KOPT-K1 (cell line): ENCODE measurements around the gene SLC7A6.

Source experiments
- H3K27ac ChIP-seq: fragments of 200-600 bp; sonication (generic); 2 replicates; pipeline ENCODE4 v1.5.1; 2016; ENCODE audit warnings: antibody characterized with exemption, mild to moderate bottlenecking, low read depth, low read length; ENCODE audit not compliant: poor library complexity, severe bottlenecking
- H3K36me3 ChIP-seq: fragments of 200-600 bp; sonication (generic); 2 replicates; pipeline ENCODE4 v1.5.1; 2017; ENCODE audit warnings: antibody characterized with exemption, mild to moderate bottlenecking, low read length, moderate library complexity; ENCODE audit not compliant: insufficient read depth
- H3K9me3 ChIP-seq: fragments of 200-600 bp; sonication (generic); 2 replicates; pipeline ENCODE4 v1.5.1; 2017; ENCODE audit warnings: antibody characterized with exemption, low read length, mild to moderate bottlenecking; ENCODE audit not compliant: insufficient read depth, poor library complexity, severe bottlenecking

SLC7A6 gene

GRCh38 chr16:68264128-68265077 lies at the start of gene SLC7A6:
Gene SLC7A6, plus strand, starts transcription at chr16:68264526. Its CDS starts 10,201 bp downstream, at chr16:68274727.
- Histone ChIP-seq H3K9me3 (no peaks in the 10 kb centered on the region), H3K27ac (peak within 1 kb of the TSS; percentile 57), H3K36me3 (0 out of 2 replicates have a peak, but pooled peaks cover 4% of the 10 kb centered on the region)

- Histone ChIP-seq H3K9me3 (no peaks in the 10 kb centered on the region), H3K36me3 (peaks cover 52% of the 10 kb centered on the region), H3K27ac (no peak overlapping the region)
Measured at GRCh38 chr16:68214726-68215125, 49.6 kb upstream of the SLC7A6 start.

GRCh38 chr16:68215302-68215701 lies 49.0 kb upstream of the SLC7A6 start:
- Histone ChIP-seq H3K9me3 (no peaks in the 10 kb centered on the region), H3K27ac (no peak overlapping the region), H3K36me3 (peaks cover 55% of the 10 kb centered on the region)

GRCh38 chr16:68216240-68216639 lies 48.1 kb upstream of the SLC7A6 start:
- H3K27ac ChIP-seq, result no peak overlapping the region
- H3K36me3 ChIP-seq, result peaks cover 59% of the 10 kb centered on the region
- H3K9me3 ChIP-seq, result no peaks in the 10 kb centered on the region

- Histone ChIP-seq H3K36me3 (peaks cover 68% of the 10 kb centered on the region), H3K27ac (no peak overlapping the region), H3K9me3 (no peaks in the 10 kb centered on the region)
Measured at GRCh38 chr16:68217506-68217905, 46.8 kb upstream of the SLC7A6 start.

GRCh38 chr16:68219725-68220351 lies 44.5 kb upstream of the SLC7A6 start:
- Histone ChIP-seq H3K9me3 (no peaks in the 10 kb centered on the region), H3K36me3 (peaks cover 65% of the 10 kb centered on the region), H3K27ac (no peak overlapping the region)

- no peaks in the 10 kb centered on the region for H3K9me3 ChIP-seq
- H3K36me3 ChIP-seq, result peaks cover 64% of the 10 kb centered on the region
- no peak overlapping the region for H3K27ac ChIP-seq
Measured at GRCh38 chr16:68223072-68223471, 41.3 kb upstream of the SLC7A6 start.

- Histone ChIP-seq H3K9me3 (no peaks in the 10 kb centered on the region), H3K27ac (no peak overlapping the region), H3K36me3 (peaks cover 71% of the 10 kb centered on the region)
Measured at GRCh38 chr16:68226116-68226515, 38.2 kb upstream of the SLC7A6 start.

GRCh38 chr16:68227183-68227793 lies 37.0 kb upstream of the SLC7A6 start:
- Histone ChIP-seq H3K9me3 (no peaks in the 10 kb centered on the region), H3K27ac (peak overlapping the region; percentile 48), H3K36me3 (peaks cover 75% of the 10 kb centered on the region)

- H3K9me3 ChIP-seq, result no peaks in the 10 kb centered on the region
- peak overlapping the region; percentile 48 for H3K27ac ChIP-seq
- H3K36me3 ChIP-seq, result peaks cover 69% of the 10 kb centered on the region
Measured at GRCh38 chr16:68227850-68228553, 36.3 kb upstream of the SLC7A6 start.

- no peak overlapping the region for H3K27ac ChIP-seq
- H3K9me3 ChIP-seq, result no peaks in the 10 kb centered on the region
- H3K36me3 ChIP-seq, result peaks cover 69% of the 10 kb centered on the region
Measured at GRCh38 chr16:68228652-68229051, 35.7 kb upstream of the SLC7A6 start.

GRCh38 chr16:68229431-68230175 lies 34.7 kb upstream of the SLC7A6 start:
- H3K36me3 ChIP-seq, result peaks cover 69% of the 10 kb centered on the region
- H3K9me3 ChIP-seq, result no peaks in the 10 kb centered on the region
- H3K27ac ChIP-seq, result no peak overlapping the region

- H3K27ac ChIP-seq, result no peak overlapping the region
- H3K9me3 ChIP-seq, result peaks cover 2% of the 10 kb centered on the region
- H3K36me3 ChIP-seq, result peaks cover 68% of the 10 kb centered on the region
Measured at GRCh38 chr16:68230176-68230571, 34.2 kb upstream of the SLC7A6 start.

- H3K36me3 ChIP-seq, result peaks cover 61% of the 10 kb centered on the region
- no peak overlapping the region for H3K27ac ChIP-seq
- H3K9me3 ChIP-seq, result peaks cover 5% of the 10 kb centered on the region
Measured at GRCh38 chr16:68230956-68231355, 33.4 kb upstream of the SLC7A6 start.
